ENCODE results near the gene FGGY. TPM values are rescaled to one million over a fixed set of nuclear protein-coding genes. Genes with fewer than 3 reads are reported as not detected.

FGGY gene
- total RNA-seq, 1 experiment from 2014 or later: 17.8 TPM

DNA sequence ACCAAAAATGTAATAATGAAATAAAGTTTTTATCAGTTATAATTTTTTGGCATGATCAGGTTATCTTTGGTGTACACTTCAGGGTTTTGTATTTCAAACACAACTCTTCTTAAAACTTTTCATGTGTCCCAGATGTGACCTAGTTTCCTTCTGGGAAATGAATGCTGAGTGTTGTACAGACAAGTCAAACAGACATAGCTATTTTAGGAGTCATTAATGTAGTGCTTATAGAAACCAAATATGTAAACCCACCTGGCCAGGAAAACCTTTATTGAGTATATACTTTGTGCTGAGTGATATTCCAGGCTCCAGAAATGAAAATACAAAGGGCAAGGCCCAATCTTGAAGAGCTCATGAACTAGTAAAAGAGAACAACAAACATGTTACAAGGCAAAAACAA lies 491.9 kb downstream of the FGGY start:
- POLR2A ChIA-PET (ENCODE audit: unreplicated experiment): no interaction called here
- no peaks in the 10 kb centered on the region for H3K79me2 ChIP-seq (ENCODE audit: low read depth)
- H3K9me3 ChIP-seq (ENCODE audit: insufficient read depth, low read depth): no peaks in the 10 kb centered on the region
- H3K27ac ChIP-seq: no peak overlapping the region
- TF ChIP-seq EZH2 (IDR thresholded peaks at IDR 0.05; ENCODE audit: low read depth): no peak
- TF ChIP-seq, protein P1, sequence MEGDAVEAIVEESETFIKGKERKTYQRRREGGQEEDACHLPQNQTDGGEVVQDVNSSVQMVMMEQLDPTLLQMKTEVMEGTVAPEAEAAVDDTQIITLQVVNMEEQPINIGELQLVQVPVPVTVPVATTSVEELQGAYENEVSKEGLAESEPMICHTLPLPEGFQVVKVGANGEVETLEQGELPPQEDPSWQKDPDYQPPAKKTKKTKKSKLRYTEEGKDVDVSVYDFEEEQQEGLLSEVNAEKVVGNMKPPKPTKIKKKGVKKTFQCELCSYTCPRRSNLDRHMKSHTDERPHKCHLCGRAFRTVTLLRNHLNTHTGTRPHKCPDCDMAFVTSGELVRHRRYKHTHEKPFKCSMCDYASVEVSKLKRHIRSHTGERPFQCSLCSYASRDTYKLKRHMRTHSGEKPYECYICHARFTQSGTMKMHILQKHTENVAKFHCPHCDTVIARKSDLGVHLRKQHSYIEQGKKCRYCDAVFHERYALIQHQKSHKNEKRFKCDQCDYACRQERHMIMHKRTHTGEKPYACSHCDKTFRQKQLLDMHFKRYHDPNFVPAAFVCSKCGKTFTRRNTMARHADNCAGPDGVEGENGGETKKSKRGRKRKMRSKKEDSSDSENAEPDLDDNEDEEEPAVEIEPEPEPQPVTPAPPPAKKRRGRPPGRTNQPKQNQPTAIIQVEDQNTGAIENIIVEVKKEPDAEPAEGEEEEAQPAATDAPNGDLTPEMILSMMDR (conservative IDR thresholded peaks at IDR 0.05): no peak
- BruUV-seq (replicated peaks): no TSS peak
- H3K27me3 ChIP-seq (ENCODE audit: insufficient read depth, low read depth): no peaks in the 10 kb centered on the region
- no peak for DNase-seq
- H3K4me3 ChIP-seq: no peak overlapping the region
- H3K36me3 ChIP-seq (ENCODE audit: low read depth): no peaks in the 10 kb centered on the region
- no peak overlapping the region for H2AFZ ChIP-seq
- H4K20me1 ChIP-seq (ENCODE audit: insufficient read depth): no peaks in the 10 kb centered on the region
- no peaks in the 10 kb centered on the region for H3K4me1 ChIP-seq (replicated peaks; ENCODE audit: insufficient read depth)
- H3K4me2 ChIP-seq: no peak overlapping the region
- intact Hi-C loops (cut with micrococcal nuclease; ENCODE audit: unreplicated experiment): no loop called here
- no peaks in the 10 kb centered on the region; the same call in 1 of the 2 replicates for H3K9me2 ChIP-seq (ENCODE audit: insufficient read depth)
- no peaks in the 10 kb centered on the region for H3F3A ChIP-seq (ENCODE audit: insufficient read depth, low read depth)
- CTCF ChIA-PET: no interaction called here

DNA sequence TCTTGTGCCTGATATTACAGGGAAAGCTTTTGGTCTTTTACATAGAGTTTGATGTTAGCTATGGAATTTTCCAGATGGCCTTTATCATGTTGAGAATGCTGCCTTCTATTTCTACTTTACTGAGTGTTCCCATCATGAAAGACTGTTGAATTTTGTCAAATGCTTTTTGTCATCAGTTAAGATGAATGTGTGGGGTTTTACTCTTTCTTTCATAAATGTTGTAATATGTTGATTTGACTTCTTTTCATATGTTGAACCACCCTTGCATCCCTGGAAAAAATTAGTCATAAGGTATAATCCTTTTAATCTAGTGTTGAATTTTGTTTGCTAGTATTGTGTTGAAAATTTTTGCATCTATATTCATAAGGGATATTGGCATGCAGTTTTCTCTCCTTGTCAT lies 501.7 kb downstream of the FGGY start:
- DNase-seq: no peak
- ChIA-PET CTCF (no interaction called here), POLR2A (ENCODE audit: unreplicated experiment) (no interaction called here)
- BruUV-seq (replicated peaks): no TSS peak
- Histone ChIP-seq H3K27me3 (ENCODE audit: insufficient read depth, low read depth) (no peaks in the 10 kb centered on the region), H3K36me3 (ENCODE audit: low read depth) (no peaks in the 10 kb centered on the region), H3K4me1 (replicated peaks; ENCODE audit: insufficient read depth) (no peaks in the 10 kb centered on the region), H3K4me3 (no peak overlapping the region), H2AFZ (no peak overlapping the region), H3F3A (ENCODE audit: insufficient read depth, low read depth) (no peaks in the 10 kb centered on the region), H3K4me2 (no peak overlapping the region), H3K9me3 (ENCODE audit: insufficient read depth, low read depth) (no peaks in the 10 kb centered on the region), H3K9me2 (ENCODE audit: insufficient read depth) (no peaks in the 10 kb centered on the region), H4K20me1 (ENCODE audit: insufficient read depth) (no peaks in the 10 kb centered on the region), H3K27ac (no peak overlapping the region), H3K79me2 (ENCODE audit: low read depth) (no peaks in the 10 kb centered on the region)
- TF ChIP-seq, protein P1 (conservative IDR thresholded peaks at IDR 0.05): no peak
- no peak for TF ChIP-seq EZH2 (IDR thresholded peaks at IDR 0.05; ENCODE audit: low read depth)
- intact Hi-C loops (cut with micrococcal nuclease; ENCODE audit: unreplicated experiment): no loop called here

DNA sequence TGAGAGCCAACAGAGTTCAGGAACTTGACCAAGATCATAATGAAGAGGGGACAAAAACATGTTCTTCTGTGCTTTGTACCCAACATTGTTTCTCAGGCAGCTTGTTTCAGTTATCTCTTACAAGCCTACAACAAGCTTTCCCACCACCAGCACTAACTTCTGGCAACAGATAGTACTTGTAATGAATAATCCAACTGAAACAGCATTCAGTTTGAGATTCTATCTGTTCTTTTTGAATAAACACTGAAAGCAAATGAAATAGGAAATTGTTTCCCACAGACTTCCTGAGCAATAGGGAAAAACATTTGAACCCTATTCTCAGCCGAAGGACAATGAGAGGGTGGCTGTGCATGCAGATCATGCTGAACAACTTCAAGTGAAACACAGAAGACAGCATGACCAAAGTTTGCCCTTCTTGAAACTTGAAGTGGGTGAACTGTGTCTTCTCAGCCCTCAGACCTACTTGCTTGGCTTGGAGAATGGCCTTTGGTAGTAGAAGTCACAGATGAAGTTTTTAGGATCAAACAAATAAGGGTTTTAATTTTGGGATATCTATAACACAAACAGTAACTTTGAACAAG lies 506.7 kb downstream of the FGGY start:
- Histone ChIP-seq H3K4me3 (no peak overlapping the region), H3K27ac (no peak overlapping the region), H3K9me3 (ENCODE audit: insufficient read depth, low read depth) (no peaks in the 10 kb centered on the region), H3K27me3 (ENCODE audit: insufficient read depth, low read depth) (no peaks in the 10 kb centered on the region), H2AFZ (no peak overlapping the region), H3K4me1 (replicated peaks; ENCODE audit: insufficient read depth) (no peaks in the 10 kb centered on the region), H3F3A (ENCODE audit: insufficient read depth, low read depth) (no peaks in the 10 kb centered on the region), H3K79me2 (ENCODE audit: low read depth) (no peaks in the 10 kb centered on the region), H3K36me3 (ENCODE audit: low read depth) (no peaks in the 10 kb centered on the region), H4K20me1 (ENCODE audit: insufficient read depth) (no peaks in the 10 kb centered on the region), H3K4me2 (no peak overlapping the region), H3K9me2 (ENCODE audit: insufficient read depth) (no peaks in the 10 kb centered on the region)
- TF ChIP-seq EZH2 (IDR thresholded peaks at IDR 0.05; ENCODE audit: low read depth): no peak
- TF ChIP-seq, protein P1 (conservative IDR thresholded peaks at IDR 0.05): no peak
- intact Hi-C loops (cut with micrococcal nuclease; ENCODE audit: unreplicated experiment): no loop called here
- POLR2A ChIA-PET (ENCODE audit: unreplicated experiment): interaction anchor here (0.7 kb wide), 1 partner anchor 853 kb away, joined by 3 read pairs; no protein-coding TSS in a partner anchor
- BruUV-seq (replicated peaks): no TSS peak
- CTCF ChIA-PET: no interaction called here
- DNase-seq: no peak
